ENCODE results near the gene EFNA5.
A peak's percentile ranks its signal among the peaks of the same experiment; 100 is the strongest.

EFNA5 gene

DNA sequence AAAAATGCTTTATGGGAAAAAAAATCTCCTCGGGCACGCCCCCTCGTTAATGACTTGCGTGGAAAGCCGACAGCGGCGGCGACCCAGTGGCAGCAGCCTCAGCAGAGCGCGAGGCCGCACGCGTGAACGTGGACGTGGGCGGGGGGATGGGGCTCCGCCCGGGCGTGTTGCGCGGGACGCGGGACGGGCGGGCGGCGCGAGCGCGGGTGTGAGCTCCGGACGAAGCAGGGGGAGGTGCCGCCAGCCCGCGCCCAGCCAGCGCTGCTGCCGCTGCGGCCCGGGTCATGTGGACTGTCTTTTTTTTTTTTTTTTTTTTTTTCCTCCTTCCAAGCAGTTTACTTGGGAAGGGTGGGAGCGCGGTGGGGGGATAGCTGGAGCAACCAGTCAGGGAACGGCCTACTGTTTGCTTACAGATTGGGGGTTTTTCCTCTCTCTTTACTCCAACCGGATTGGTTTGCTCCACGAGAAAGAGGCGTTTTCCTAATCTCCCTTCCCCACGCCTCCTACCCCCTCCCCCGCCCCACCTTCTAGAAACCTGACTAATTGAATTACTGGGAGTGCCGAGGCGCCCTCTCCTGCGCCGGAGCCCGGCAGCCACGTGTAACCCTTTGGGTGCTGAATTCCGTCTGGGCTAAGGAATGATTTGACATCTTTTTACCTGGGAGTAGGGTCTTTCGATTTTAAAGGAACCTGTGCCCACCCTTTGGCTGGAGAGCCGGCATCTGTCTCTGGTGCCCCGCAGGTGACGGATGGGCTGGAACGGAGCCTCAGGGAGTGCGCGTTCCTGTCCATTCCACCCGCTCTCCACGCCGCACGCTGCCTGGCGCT is 1.7 kb upstream of the EFNA5 start:
- DNase-seq = peak; percentile 94 to 96

- peak; percentile 63 to 65 for DNase-seq
Measured at GRCh38 chr5:107671742-107672210, 1.0 kb upstream of the EFNA5 start.

DNA sequence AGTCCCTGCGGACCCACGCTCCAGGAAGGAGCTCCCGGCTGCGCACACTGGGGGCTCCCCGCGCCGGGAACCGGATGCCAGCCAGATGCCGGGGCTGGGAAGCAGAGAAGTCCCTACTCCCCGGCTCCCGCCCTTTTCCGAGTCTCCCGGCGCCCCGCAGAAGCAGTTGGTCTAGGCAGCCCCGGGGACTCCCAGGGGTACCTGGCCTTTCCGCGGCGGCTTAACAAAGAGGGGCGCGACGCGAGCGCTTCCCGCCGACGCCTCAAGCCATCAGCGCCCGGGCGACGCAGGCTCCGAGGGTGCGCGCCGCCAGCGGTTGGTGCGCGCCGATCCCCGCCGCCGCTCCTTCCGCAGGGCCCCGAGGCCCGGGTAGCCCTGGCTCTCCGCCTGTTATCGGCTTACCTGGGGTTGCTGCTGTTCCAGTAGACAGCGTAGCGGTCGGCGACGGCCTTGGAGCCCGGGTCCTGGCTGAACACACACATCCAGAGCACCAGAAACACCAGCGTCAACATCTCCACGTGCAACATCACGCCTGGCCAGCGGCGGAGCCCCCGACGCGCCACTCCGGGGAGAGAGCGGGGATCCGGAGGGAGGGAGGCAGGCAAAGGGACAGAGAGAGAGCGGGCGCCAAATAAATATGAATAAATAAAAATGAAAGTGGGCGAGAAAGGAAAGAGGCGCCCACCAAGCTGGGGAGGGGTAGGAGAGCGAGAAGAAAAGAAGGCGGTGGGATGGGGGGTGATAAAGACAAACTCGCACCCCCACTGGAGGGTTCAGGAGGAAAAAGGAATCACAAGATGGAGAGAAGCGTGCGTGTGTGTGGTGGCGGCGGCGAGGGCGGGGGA is 428 bp downstream of the EFNA5 start:
- DNase-seq = peak; percentile 33 to 66

DNA sequence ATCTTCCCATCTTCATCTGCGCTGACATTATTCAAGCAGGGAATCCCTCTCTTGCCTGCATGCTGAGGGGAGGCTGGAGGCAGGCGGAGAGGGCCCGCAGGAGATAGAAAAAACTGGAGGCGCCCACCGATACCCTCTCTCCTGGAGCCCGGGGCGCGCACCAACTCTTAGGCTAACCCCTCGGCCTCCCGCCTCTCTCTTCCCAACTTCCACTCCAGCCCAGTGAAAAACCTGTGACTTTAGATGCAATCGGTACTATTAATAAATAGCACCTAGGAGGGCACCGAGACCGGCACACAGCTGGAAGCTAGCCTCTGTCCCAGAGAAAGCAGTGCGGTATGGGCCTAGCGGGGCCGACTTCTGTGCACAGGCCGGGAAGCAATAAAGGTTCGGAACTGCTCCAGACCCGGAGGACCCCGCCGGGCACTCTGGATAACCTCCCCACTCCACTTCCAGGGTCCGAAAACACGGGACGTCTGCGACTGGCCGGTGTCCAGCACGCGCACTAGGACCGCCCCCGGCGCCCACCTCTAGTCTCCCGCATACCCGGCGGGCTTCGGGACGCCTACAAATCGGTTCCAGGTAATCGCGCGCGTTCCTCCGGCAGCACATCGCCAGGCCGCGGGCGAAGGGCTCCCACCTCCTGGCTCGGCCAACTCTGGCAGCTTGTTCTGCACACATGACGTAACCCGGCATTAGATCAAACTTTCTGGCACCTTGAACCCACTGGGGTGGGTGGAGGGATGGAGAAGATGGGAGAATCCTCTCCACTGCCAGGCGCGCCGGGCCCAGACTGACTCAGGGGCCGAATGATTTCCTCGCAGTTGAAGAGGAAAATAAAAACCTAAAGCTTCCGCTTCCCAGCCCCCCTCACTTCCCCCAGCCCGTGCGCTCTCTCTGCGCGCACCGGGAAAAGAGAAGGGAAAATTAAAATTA is 1.4 kb downstream of the EFNA5 start:
- DNase-seq = peak; percentile 41 to 51

GRCh38 chr5:107668154-107669095 is 2.3 kb downstream of the EFNA5 start:
- peak; percentile 9 to 44 for DNase-seq

- no peak for DNase-seq
Measured at GRCh38 chr5:107666051-107666655, 4.6 kb downstream of the EFNA5 start.

- DNase-seq = no peak
Measured at GRCh38 chr5:107665036-107665570, 5.6 kb downstream of the EFNA5 start.

GRCh38 chr5:107663697-107664096 is 7.0 kb downstream of the EFNA5 start:
- DNase-seq = no peak

- no peak for DNase-seq
Measured at GRCh38 chr5:107661650-107662044, 9.1 kb downstream of the EFNA5 start.

GRCh38 chr5:107661038-107661649 is 9.6 kb downstream of the EFNA5 start:
- no peak for DNase-seq

DNA sequence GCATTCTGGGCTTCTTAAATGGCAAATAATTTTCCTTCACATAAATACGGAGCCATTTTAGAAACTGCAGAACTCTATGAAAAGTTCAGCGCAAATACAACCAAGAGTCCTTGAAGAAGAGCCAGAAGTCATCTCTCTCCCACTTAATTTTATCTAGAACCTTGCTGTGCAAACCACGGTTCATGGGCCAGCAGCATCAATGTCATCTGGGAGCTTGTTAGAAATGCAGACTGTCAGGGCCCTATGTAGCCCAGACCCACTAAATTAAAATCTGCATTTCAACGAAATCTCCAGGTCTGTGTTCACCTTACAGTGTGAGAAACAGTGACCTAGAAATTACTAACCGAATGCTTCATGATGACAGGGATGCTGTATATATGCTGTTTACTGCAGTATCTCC is 12.2 kb downstream of the EFNA5 start:
- DNase-seq = no peak

DNA sequence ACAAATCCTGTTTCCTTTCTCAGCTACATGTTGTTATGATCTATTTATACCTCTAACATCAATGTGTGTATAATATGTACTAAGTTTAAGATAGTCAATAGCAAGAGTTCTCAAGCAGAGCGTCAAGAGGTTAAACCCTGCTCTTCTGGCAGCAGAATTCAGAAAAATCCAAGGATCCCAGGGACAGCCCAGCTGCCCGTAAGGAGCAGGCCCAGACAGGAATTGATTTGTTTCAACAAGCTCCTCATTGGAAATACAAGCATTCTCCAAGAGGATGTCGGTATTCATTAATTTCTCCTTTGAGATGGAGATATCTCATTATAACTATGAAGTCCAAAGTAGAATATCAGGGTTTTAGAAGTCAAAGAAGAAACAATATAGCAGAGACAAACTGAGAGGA is 14.9 kb downstream of the EFNA5 start:
- DNase-seq = no peak

- no peak for DNase-seq
Measured at GRCh38 chr5:107654827-107655226, 15.9 kb downstream of the EFNA5 start.

DNA sequence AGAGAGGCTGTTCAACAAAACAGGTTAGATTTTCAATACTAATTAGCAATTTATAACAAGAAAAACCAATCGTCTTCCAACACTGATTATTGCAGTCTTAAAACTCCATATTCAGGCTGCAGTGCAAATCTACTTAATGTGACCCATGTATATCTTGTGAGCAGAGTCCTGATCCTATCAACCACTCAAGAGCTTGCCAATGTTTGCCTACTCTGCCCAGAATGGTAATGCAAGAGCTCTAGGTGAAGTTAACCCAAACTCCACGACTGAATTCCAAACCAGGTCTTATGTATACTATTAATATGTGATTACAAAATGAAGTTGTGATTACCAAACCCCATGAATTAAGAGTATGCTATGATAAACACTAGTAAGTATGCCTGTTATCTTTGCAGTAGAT is 17.1 kb downstream of the EFNA5 start:
- no peak for DNase-seq

GRCh38 chr5:107652839-107653607 is 17.7 kb downstream of the EFNA5 start:
- no peak for DNase-seq

GRCh38 chr5:107652408-107652807 is 18.3 kb downstream of the EFNA5 start:
- DNase-seq = no peak

DNA sequence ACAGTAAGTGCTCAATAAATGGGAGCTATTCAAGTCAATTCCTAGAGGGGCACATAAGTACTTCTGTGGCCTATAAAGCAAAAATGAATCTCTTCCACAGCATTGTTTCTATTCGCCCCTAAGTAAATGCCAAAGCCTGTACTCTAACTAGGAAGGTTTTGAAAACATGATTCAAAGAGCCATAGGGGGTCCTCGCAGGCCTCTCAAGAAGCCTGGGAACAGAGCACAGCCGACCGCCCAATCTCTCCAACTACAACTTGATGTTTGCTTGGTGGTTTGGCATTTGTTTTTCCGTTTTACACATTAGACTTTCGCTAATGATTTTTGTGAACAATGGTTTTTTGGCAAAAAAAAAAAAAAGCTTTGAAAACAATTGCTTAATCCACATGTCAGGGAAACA is 19.4 kb downstream of the EFNA5 start:
- DNase-seq = no peak

DNA sequence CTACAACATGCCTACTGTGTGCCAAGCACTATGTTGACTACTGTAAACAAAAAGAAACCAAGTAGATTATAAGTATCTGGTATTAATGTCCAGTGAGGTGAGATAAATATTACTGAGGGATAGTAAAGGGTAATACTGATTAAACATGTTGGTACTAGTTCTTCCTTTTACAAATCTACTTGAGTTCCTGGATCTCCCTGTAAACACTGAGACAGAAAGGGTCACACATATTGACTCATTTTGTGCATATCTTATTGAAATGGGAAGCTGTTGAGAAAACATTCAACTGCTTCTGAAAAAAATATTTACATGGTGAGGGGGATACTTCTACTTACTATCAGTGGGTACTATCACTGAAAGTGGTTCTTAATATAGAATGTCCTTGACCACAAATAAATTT is 24.3 kb downstream of the EFNA5 start:
- no peak for DNase-seq

DNA sequence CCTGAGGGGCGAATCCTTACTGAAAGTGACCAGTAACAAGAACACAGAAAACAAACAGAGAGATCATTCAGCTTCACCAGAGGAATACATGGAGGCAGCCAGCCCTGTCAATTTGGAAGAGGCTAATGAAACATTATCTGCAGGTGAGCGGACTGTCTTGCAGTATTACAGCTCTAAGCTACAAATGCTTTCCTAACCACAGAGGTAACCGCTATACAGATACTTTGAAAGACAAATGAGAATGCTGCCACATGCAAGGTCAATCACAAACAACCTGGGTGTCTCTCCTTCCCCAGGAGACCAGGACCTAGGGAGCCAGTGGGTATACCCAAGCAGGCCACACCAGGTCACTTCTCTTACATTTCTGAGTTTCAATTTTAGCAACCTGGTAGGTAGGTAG is 30.2 kb downstream of the EFNA5 start:
- DNase-seq = no peak

- no peak for DNase-seq
Measured at GRCh38 chr5:107639990-107640389, 30.7 kb downstream of the EFNA5 start.

Data from SHP77 (cell line).